ENCODE data around the gene ISG15. TPM values are rescaled to one million over a fixed set of nuclear protein-coding genes. Genes with fewer than 3 reads are reported as not detected.

Gene ISG15
- total and polyA plus RNA-seq, 9 of the 15 experiments (the other 6 are each of a cell fraction or from before 2014, with no cell fraction given) = 0.40 to 58.3 (median 12.2) TPM

DNA sequence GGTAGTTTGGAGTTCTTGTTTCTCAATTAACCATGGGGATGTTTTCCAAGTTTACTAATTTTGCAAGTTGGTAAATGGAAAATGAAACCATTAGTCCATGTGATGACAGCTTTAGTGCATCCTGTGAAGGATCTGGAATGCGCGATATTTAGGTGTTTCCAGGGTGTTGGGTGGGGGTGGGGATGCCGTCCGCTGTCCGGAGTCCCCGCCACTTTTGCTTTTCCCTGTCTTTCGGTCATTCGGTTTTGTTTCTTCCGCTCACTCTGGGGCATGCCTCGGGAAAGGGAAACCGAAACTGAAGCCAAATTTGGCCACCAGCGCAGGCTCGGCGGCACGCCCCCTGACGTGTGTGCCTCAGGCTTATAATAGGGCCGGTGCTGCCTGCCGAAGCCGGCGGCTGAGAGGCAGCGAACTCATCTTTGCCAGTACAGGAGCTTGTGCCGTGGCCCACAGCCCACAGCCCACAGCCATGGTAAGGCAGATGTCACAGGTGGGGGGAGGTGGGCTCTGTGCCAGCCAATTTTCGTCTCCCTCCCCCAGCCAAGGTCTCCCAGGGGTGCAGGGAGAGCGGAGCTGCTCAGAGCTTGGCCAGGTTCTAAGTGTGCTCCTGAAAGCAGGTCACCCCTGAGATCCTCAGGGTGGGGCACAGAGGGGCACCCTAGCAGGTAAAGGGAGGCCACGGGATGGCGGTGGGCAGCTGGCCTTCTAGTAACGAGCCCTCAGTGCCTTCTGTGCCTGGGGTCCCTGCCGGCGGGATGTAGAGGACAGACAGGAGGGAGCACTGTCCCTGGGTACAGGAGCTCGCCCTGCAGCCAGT lies at the start of gene ISG15 (continued):
- TF ChIP-seq BRCA1 (IDR thresholded peaks at IDR 0.05) (no peak), BRCA1 (CRISPR knock-in tag; IDR thresholded peaks at IDR 0.05) (no peak), TEAD2 (tag; IDR thresholded peaks at IDR 0.05) (peak; percentile 67; the same call in 1 of the 2 replicates), BRD4 (IDR thresholded peaks at IDR 0.05) (no peak), ZC3H4 (CRISPR knock-in tag; IDR thresholded peaks at IDR 0.05; ENCODE audit: borderline replicate concordance) (no peak), RUNX1 (IDR thresholded peaks at IDR 0.05; ENCODE audit: low read depth) (no peak), PYGO2 (tag; IDR thresholded peaks at IDR 0.05) (no peak), SRSF7 (optimal IDR thresholded peaks at IDR 0.05; ENCODE audit: low read depth, low read length) (no peak), CCAR2 (IDR thresholded peaks at IDR 0.05; ENCODE audit: low read depth, low read length) (no peak), TBP (optimal IDR thresholded peaks at IDR 0.05; ENCODE audit: low read depth, low read length) (peak; percentile 62), BRF1 (IDR thresholded peaks at IDR 0.05; ENCODE audit: borderline replicate concordance, extremely low read depth, insufficient read length) (no peak), CBX1 (IDR thresholded peaks at IDR 0.05; ENCODE audit: low read depth) (no peak; the same call in 1 of the 2 replicates), NFRKB (IDR thresholded peaks at IDR 0.05; ENCODE audit: low read depth) (no peak), ILF3 (IDR thresholded peaks at IDR 0.05; ENCODE audit: borderline replicate concordance) (no peak)
- TF ChIP-seq, protein P1, sequence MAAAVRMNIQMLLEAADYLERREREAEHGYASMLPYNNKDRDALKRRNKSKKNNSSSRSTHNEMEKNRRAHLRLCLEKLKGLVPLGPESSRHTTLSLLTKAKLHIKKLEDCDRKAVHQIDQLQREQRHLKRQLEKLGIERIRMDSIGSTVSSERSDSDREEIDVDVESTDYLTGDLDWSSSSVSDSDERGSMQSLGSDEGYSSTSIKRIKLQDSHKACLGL (CRISPR knock-in tag; IDR thresholded peaks at IDR 0.05; ENCODE audit: borderline replicate concordance, poor library complexity, severe bottlenecking) = peak; percentile 14
- TF ChIP-seq, protein P2, sequence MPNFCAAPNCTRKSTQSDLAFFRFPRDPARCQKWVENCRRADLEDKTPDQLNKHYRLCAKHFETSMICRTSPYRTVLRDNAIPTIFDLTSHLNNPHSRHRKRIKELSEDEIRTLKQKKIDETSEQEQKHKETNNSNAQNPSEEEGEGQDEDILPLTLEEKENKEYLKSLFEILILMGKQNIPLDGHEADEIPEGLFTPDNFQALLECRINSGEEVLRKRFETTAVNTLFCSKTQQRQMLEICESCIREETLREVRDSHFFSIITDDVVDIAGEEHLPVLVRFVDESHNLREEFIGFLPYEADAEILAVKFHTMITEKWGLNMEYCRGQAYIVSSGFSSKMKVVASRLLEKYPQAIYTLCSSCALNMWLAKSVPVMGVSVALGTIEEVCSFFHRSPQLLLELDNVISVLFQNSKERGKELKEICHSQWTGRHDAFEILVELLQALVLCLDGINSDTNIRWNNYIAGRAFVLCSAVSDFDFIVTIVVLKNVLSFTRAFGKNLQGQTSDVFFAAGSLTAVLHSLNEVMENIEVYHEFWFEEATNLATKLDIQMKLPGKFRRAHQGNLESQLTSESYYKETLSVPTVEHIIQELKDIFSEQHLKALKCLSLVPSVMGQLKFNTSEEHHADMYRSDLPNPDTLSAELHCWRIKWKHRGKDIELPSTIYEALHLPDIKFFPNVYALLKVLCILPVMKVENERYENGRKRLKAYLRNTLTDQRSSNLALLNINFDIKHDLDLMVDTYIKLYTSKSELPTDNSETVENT (CRISPR knock-in tag; IDR thresholded peaks at IDR 0.05) = no peak
- TF ChIP-seq, protein P3, sequence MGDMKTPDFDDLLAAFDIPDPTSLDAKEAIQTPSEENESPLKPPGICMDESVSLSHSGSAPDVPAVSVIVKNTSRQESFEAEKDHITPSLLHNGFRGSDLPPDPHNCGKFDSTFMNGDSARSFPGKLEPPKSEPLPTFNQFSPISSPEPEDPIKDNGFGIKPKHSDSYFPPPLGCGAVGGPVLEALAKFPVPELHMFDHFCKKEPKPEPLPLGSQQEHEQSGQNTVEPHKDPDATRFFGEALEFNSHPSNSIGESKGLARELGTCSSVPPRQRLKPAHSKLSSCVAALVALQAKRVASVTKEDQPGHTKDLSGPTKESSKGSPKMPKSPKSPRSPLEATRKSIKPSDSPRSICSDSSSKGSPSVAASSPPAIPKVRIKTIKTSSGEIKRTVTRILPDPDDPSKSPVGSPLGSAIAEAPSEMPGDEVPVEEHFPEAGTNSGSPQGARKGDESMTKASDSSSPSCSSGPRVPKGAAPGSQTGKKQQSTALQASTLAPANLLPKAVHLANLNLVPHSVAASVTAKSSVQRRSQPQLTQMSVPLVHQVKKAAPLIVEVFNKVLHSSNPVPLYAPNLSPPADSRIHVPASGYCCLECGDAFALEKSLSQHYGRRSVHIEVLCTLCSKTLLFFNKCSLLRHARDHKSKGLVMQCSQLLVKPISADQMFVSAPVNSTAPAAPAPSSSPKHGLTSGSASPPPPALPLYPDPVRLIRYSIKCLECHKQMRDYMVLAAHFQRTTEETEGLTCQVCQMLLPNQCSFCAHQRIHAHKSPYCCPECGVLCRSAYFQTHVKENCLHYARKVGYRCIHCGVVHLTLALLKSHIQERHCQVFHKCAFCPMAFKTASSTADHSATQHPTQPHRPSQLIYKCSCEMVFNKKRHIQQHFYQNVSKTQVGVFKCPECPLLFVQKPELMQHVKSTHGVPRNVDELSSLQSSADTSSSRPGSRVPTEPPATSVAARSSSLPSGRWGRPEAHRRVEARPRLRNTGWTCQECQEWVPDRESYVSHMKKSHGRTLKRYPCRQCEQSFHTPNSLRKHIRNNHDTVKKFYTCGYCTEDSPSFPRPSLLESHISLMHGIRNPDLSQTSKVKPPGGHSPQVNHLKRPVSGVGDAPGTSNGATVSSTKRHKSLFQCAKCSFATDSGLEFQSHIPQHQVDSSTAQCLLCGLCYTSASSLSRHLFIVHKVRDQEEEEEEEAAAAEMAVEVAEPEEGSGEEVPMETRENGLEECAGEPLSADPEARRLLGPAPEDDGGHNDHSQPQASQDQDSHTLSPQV (IDR thresholded peaks at IDR 0.05) = no peak
- TF ChIP-seq, protein P4, sequence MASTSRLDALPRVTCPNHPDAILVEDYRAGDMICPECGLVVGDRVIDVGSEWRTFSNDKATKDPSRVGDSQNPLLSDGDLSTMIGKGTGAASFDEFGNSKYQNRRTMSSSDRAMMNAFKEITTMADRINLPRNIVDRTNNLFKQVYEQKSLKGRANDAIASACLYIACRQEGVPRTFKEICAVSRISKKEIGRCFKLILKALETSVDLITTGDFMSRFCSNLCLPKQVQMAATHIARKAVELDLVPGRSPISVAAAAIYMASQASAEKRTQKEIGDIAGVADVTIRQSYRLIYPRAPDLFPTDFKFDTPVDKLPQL (IDR thresholded peaks at IDR 0.05; ENCODE audit: extremely low read depth, insufficient read length) = no peak
- TF ChIP-seq, protein P5, sequence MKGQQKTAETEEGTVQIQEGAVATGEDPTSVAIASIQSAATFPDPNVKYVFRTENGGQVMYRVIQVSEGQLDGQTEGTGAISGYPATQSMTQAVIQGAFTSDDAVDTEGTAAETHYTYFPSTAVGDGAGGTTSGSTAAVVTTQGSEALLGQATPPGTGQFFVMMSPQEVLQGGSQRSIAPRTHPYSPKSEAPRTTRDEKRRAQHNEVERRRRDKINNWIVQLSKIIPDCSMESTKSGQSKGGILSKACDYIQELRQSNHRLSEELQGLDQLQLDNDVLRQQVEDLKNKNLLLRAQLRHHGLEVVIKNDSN (CRISPR knock-in tag; IDR thresholded peaks at IDR 0.05) = peak; percentile 60
